Coronary artery (tissue), 2 donors: ENCODE measurements around the gene SLC24A3.

ENCODE experiments used
- DNase-seq: peaks from one replicate; pipeline ENCODE4 v3.0.0-alpha.2; 2017; ENCODE audit warnings: low spot score
- H3K27ac ChIP-seq, 2 donors: fragments of 200-600 bp; sonication (generic); one replicate each; pipeline ENCODE4 v1.5.1; 2016 to 2019
- H3K4me3 ChIP-seq: fragments of 200-600 bp; sonication (generic); 2 replicates; pipeline ENCODE4 v1.5.1; 2016; ENCODE audit warnings: mild to moderate bottlenecking, moderate library complexity
- CTCF ChIP-seq: fragments of 200-600 bp; sonication (generic); IDR thresholded peaks from one replicate; pipeline ENCODE4 v1.5.1; 2019; ENCODE audit warnings: antibody characterized with exemption

The SLC24A3 gene

GRCh38 chr20:19593762-19594161 is 381.3 kb downstream of the SLC24A3 start:
- Histone ChIP-seq H3K4me3 (no peak overlapping the region), H3K27ac (no peak overlapping the region)
- no peak for TF ChIP-seq CTCF
- DNase-seq, result no peak

- DNase-seq, result no peak
- Histone ChIP-seq H3K27ac (no peak overlapping the region), H3K4me3 (no peak overlapping the region)
- no peak for TF ChIP-seq CTCF
These were observed 382.5 kb downstream of the SLC24A3 start for GRCh38 chr20:19594896-19595295.

- DNase-seq, result no peak
- no peak for TF ChIP-seq CTCF
- H3K4me3 ChIP-seq, result no peak overlapping the region
- H3K27ac ChIP-seq, result no peak overlapping the region
These were observed 385.8 kb downstream of the SLC24A3 start for GRCh38 chr20:19598117-19598850.

- no peak for TF ChIP-seq CTCF
- Histone ChIP-seq H3K27ac (no peak overlapping the region), H3K4me3 (no peak overlapping the region)
- DNase-seq, result no peak
These were observed 386.8 kb downstream of the SLC24A3 start for GRCh38 chr20:19599200-19599599.

GRCh38 chr20:19600042-19600441 is 387.6 kb downstream of the SLC24A3 start:
- TF ChIP-seq CTCF, result no peak
- no peak for DNase-seq
- no peak overlapping the region for H3K4me3 ChIP-seq
- no peak overlapping the region for H3K27ac ChIP-seq

GRCh38 chr20:19601126-19601810 is 388.8 kb downstream of the SLC24A3 start:
- Histone ChIP-seq H3K4me3 (no peak overlapping the region), H3K27ac (no peak overlapping the region)
- no peak for DNase-seq
- no peak for TF ChIP-seq CTCF
